ENCODE data around the gene CNTN4. TPM values are rescaled to one million over a fixed set of nuclear protein-coding genes. Genes with fewer than 3 reads are reported as not detected.
"Not testable (repeated sequence)": the region's sequence is repeated elsewhere in the genome, so short reads cannot be mapped to it uniquely, and the experiment has no call there.

The CNTN4 gene
- total RNA-seq, 1 experiment from 2014 or later: not detected

DNA sequence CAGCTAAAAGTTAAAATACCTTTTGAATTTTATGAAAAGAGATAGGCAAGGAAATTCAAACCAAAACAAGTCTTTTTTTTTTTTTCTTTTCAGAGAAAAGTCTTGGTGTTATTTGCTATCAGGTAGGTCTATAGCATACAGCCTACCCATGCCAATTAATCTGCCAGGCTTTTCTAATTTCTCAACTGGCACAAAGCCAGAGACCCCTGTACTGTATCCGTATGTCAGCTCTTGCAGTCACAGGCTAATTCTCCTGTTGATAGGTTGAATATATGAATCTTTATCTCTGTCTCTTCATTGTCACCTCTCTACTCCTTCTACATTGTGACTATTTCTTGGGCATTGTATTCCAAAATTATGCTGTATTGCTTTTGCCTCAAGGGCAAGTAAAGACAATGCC is 878.1 kb downstream of the CNTN4 start:
- Histone ChIP-seq H3K36me3 (no peaks in the 10 kb centered on the region), H3K9me3 (no peaks in the 10 kb centered on the region), H3K4me3 (no peak overlapping the region), H3K27me3 (no peaks in the 10 kb centered on the region)
- no peak for DNase-seq

DNA sequence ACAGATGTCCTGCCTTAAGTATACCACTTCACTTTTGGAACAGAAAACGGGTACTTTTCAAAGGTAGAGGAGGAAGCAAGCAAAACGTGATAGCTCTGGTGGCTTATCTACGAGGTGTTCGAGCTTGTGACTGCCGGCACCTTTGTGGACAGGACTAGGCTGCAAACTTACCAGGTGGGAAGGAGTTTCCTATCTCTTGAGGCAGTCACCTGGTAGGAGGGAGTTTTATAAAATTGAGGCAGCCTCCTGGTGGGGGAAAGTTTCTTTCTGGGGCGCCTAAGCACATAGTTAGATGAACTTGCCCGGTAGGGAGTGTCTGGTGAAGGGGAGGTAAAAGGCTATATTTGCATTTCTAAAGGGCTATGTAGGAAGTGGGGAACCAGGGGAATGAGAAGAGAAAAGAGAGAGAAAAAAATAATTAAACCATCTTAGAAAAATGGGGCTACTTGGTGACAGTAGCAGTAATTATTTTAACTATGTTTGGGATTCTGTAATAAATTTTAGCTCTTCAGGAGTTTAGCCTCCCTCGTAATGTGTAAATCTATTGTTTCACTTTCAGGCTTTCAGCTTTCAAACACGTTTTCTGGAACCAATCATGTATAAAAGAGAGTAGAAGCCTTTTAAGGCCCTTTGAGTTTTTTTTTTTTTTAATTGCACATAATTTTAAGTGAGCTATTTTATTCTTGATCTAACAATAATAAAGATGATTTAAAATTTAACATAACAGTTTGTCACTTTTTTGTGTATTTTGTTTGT is 880.5 kb downstream of the CNTN4 start:
- Histone ChIP-seq H3K27me3 (no peaks in the 10 kb centered on the region), H3K4me3 (no peak overlapping the region), H3K9me3 (no peaks in the 10 kb centered on the region), H3K36me3 (no peaks in the 10 kb centered on the region)
- DNase-seq: no peak

DNA sequence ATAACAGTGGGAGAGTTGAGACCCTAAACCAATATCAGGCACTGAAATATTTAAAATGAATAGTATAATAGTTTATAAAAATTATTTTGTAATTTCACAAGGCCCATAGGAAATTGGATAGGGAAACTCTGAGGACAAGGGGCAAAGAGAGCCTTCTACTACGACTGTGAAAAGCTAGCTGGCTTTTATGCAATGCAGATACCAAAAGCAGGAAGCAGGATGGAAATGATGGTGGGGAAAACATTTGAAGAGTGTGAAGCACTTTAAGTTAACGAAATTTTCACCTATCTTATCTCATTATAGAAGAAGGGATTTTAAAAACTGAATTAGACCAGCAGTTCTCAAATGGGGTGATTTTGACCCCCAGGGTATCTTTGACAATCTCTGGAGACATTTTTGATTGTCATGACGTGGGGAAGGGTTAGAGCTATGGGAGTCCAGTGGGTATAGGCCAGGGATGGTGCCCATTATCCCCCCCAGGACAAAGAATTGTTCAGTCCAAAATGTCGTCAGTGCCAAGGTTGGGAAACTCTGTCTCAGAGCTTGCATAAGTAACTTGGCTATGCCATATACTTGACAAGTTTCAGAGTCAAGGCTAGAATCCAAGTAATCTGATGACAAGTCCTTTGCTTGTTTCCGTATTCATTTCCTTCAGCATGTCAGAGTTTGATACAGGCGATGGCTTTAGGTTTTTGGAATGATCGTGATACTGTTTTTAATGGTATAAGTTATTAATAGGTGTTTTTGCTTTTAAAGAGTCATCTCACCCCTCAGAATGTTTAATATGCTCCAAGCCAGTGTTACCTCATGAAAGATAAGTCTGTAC is 885.6 kb downstream of the CNTN4 start:
- no peaks in the 10 kb centered on the region for H3K27me3 ChIP-seq
- no peaks in the 10 kb centered on the region for H3K36me3 ChIP-seq
- no peak for DNase-seq
- H3K9me3 ChIP-seq: no peaks in the 10 kb centered on the region
- H3K4me3 ChIP-seq: no peak overlapping the region

DNA sequence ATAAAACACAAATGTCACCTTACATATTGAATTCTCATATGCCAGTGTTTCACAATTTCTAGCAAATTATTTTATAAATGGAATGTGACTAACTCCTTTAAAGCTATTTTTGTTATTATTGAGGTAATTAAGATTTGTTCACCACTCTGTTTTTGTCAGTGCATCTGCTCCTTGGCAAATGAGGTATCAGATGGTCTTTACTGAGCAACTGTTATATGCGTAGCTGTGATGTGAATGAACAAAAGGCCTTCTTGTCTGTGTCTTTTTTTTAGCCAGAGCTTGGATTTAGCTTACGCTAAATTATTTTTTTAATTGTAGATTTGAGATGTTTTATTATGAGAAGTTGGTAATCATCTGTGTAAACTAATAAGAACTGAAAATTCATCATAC is 886.2 kb downstream of the CNTN4 start:
- no peak for DNase-seq
- no peaks in the 10 kb centered on the region for H3K36me3 ChIP-seq
- H3K4me3 ChIP-seq: no peak overlapping the region
- no peaks in the 10 kb centered on the region for H3K9me3 ChIP-seq
- H3K27me3 ChIP-seq: no peaks in the 10 kb centered on the region

DNA sequence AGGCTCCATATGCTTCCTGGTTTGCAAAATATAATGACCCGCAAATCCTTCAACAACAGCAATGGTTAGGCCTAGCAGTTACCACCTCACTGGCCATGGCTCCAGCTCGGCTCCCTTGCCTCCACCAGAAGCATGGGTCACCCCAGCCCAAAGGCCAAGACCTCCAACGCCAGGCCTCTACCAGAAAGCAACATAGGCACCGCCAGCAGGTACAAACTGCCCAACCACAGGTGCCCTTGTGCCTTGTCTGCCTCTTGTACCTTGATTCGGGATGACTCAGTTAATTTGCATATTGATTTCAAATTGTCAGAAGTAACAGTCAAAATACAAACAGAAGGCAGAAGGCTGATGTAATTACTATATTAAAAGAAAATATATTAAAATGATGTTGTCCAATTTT is 886.8 kb downstream of the CNTN4 start:
- H3K27me3 ChIP-seq: no peaks in the 10 kb centered on the region
- H3K4me3 ChIP-seq: no peak overlapping the region
- no peak for DNase-seq
- no peaks in the 10 kb centered on the region for H3K36me3 ChIP-seq
- no peaks in the 10 kb centered on the region for H3K9me3 ChIP-seq

DNA sequence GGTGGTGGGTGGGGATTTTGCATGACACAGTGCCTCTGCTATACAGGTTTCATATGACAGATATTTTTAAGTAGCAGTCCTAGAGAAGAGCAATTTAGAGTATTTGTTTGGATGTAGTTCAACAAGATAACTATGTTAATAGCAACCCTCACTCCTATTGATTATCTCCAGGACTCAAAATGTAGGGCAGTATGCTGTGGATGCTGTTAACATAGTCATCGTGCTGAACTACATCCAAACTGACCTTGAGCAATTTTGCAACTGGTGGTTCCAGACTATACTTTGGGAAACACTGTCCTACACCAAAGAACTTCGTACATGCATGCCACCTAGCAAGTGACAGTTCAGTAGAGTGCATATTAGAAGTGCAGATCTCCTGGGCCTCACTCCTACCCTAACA is 893.9 kb downstream of the CNTN4 start:
- H3K27me3 ChIP-seq: no peaks in the 10 kb centered on the region
- no peaks in the 10 kb centered on the region for H3K9me3 ChIP-seq
- no peak overlapping the region for H3K4me3 ChIP-seq
- DNase-seq: no peak
- H3K36me3 ChIP-seq: no peaks in the 10 kb centered on the region

DNA sequence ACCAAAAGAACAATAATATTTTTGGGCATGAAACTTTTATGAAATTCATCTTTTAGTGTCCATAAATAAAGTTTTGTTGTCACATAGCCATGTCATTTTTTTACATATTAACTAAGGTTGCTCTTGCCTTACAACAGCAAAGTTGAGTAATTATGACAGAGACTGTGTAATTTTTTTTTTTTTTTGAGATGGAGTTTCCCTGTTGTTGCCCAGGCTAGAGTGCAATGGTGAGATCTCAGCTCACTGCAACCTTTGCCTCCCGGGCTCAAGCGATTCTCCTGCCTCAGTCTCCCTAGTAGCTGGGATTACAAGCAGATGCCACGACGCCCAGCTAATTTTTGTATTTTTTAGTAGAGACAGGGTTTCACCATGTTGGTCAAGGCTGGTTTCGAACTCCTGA is 894.5 kb downstream of the CNTN4 start:
- DNase-seq, H3K27me3 ChIP-seq, H3K9me3 ChIP-seq, H3K4me3 ChIP-seq, H3K36me3 ChIP-seq: not testable (repeated sequence)

DNA sequence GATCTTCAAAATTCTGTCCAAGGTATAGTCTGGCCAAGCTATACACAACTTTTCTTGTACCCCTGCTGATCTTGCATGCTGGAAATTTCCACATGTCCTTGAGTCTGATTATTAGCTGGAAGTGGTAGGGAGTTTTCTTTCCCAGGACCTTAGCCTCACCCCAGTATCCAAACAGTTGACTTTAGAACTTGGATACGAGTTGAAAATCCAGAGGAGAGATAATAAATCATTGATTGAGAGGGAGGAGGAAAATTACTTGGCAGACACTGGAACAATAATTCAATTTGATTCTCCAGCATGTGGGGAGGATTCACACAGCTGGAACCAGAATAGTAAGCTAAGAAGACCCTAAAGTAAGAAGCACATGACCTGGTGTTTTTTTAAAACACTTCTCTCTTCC is 895.1 kb downstream of the CNTN4 start:
- Histone ChIP-seq H3K4me3 (no peak overlapping the region), H3K36me3 (no peaks in the 10 kb centered on the region), H3K9me3 (no peaks in the 10 kb centered on the region), H3K27me3 (no peaks in the 10 kb centered on the region)
- no peak for DNase-seq

DNA sequence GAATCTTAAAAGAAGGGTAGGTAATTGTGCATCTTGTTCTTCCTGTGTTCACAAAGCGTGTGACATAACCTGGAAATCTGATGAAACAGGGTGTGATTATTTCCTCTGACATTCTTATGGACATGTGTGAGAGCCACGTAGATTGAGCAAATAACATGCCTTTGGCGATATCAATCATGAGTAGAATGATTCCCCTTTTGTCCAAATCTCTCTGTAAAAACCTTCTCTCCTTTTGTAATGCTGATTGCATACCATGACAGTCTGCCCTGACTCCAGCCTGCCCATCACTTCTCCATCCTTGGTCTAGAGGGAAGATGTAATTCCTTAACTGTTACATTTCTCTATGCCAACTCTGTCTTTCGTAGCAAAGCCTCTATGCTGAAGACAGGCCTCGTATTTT is 896.5 kb downstream of the CNTN4 start:
- Histone ChIP-seq H3K36me3 (no peaks in the 10 kb centered on the region), H3K4me3 (no peak overlapping the region), H3K9me3 (no peaks in the 10 kb centered on the region), H3K27me3 (no peaks in the 10 kb centered on the region)
- no peak for DNase-seq

DNA sequence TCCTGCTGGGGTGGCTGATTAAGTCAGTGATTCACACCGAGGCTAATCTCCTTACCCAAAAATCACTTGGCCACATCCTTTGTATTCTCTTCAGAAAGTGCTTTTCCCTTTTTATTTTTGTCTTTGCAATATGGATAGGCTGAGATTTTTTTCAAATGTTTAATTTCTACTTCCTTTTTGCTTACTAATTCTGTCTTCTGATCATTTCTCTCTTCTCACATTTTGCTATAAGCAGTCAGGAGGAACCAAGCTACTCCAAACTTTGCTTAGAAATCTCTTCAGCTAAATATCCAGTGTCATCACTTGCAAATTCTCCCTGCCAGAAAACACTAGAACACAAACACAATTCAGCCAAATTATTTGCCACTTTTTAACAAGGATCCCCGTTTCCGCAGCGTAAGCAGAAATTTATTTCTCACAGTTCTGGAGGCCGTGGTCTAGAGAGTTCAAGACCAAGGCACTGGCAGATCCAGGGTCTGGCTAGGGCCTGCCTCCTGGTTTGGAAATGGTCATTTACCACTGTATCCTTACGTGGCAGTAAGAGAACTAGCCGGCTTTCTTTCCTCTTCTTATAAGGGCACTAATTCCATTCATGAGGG is 906.6 kb downstream of the CNTN4 start:
- H3K9me3 ChIP-seq: no peaks in the 10 kb centered on the region
- H3K36me3 ChIP-seq: no peaks in the 10 kb centered on the region
- DNase-seq: no peak
- H3K27me3 ChIP-seq: no peaks in the 10 kb centered on the region
- H3K4me3 ChIP-seq: no peak overlapping the region

DNA sequence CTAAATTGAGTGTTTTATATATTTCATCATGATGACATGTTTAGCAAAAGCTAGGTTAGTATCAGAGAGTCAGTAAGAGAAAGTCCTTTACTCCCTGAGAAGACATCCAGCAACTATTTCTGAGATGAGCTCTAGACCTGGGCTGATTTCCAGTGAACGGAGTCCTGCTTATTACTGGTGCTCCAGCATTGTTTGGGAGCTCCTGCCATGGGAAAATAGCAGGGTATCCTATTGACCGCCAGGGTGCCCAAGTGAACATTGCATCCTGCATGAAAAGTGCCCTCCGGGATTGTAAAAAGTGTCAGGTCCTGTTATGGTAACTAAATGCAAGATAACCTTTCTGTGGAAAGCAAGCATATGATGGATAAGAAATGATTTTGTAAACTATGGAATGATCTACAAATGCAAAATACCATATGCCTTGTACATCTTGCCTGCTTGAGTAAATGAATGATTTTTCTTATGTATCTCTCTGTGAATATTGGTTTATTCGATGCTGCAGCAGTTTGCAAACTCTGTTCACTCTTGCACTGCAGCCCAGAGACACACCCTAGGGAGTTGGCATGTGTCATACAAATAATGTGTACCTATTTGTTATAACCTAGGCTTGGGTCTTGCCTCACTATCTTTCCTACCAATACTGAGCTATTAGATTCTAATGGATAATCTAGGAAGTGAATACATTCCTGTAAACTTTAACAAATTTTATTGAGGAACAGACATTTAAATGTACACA is 914.8 kb downstream of the CNTN4 start:
- Histone ChIP-seq H3K9me3 (no peaks in the 10 kb centered on the region), H3K36me3 (no peaks in the 10 kb centered on the region), H3K27me3 (no peaks in the 10 kb centered on the region), H3K4me3 (no peak overlapping the region)
- DNase-seq: no peak

DNA sequence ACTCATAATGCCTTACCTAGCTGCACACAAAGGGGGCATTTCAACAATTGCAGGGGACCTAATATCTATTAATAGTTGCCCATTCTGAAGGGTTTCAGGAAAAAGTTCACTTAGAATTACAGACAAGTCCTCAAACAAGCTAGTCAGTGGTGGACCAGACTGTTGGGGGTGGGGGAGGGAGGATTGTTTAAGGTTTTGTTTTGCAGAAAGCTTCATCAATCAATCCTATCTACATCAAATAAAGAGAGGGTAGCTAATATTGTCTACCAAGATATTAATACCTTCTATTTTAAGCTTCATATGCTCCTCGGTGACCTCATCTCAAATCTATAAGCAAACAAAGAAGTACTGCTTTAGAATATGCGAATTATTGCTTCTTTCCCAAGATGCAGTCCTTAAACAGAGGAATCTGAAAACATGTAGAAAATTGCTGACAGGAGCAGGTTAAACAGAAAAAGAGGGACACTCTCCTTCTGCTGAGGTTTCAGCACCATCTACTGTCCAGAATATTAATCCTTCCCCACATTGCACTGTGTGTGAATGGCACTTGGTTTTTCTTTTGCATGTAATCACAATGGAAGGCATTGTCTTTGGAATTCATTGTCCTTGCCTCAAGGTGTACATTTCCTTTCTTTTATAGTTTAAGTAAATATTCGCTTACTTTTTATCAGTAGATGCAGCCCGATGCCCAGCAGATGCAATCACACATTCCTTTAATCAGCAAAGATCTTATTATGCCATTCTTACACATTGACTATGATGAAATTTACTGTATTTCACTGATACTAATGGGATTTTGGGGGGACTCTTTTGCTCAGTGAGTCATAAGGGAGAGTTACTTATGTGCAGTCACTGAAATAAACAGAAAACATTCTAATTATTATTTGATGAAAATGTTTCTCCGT is 916.8 kb downstream of the CNTN4 start:
- H3K4me3 ChIP-seq: no peak overlapping the region
- DNase-seq: no peak
- no peaks in the 10 kb centered on the region for H3K9me3 ChIP-seq
- no peaks in the 10 kb centered on the region for H3K27me3 ChIP-seq
- no peaks in the 10 kb centered on the region for H3K36me3 ChIP-seq

DNA sequence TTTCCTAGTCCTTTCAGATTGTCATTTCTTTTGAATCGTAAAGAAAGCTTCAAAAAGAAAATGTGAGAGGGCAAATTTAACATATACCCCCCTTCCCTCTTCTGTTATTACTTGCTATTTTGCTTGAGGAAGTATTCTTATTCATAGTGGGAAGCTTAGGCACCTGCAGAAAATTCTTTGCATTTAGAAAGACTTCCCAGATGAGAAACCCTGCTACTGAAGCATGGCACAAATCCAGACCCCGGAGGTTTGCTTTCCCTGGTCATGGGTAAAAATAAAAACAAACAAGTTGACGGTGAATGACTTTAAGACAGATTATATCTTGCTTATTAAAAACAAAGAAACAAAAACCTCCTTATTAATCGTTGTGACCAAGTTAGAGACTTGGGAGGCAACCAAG is 917.6 kb downstream of the CNTN4 start:
- H3K4me3 ChIP-seq: no peak overlapping the region
- no peaks in the 10 kb centered on the region for H3K36me3 ChIP-seq
- H3K27me3 ChIP-seq: no peaks in the 10 kb centered on the region
- no peaks in the 10 kb centered on the region for H3K9me3 ChIP-seq
- no peak for DNase-seq

DNA sequence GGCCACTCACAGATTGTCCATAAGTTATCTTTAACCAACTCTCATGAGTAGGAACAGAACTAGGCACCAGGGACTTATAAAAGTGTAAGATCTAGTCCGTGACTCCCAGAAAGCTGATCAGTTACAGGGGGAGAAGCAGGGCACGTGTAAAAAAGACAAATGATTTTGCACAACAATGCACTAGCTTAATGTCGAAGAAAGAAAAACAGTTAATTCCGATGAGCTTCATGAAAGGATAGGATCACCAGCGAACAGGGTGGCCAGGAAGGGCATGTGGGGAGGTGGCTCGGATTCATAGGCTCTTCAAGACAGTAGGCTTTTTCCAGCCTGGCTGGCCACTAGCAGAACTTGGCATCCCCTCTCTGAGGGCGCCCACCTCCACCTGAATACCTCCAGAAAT is 921.5 kb downstream of the CNTN4 start:
- Histone ChIP-seq H3K27me3 (no peaks in the 10 kb centered on the region), H3K9me3 (no peaks in the 10 kb centered on the region), H3K4me3 (no peak overlapping the region), H3K36me3 (no peaks in the 10 kb centered on the region)
- no peak for DNase-seq

DNA sequence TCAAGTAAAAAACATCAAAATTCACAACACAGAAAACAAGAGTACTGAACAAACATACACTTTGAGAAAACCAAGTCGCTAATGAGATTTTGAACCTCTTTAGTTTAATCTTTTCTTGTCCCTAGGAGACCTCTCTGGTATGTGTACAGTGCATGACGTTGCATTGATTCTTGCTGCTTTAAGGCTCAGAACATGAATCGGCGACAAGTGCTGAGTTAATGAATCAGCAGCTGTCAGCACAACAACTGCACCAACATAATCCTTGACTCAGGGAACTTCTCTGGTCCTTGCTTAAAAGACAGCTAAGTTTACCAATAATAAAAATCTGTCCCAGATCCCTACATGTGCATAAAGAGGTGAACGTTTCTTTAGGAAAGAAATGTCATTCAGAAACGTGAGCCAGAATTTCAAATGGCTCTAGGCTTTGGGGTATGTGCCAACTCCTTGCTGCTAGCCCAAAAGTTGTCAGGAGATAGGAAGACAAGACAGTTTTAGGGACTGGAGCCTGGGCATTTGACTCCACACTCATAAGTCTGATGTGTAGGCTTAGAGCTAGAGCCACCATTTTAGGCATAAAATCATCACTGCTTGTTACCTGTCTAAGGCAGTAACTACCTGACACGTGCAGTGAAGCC is 924.6 kb downstream of the CNTN4 start:
- Histone ChIP-seq H3K27me3 (no peaks in the 10 kb centered on the region), H3K9me3 (no peaks in the 10 kb centered on the region), H3K4me3 (no peak overlapping the region), H3K36me3 (no peaks in the 10 kb centered on the region)
- DNase-seq: no peak

All from MG63 (cell line).